Muscle of back (tissue), 11 donors: ENCODE measurements around the gene TTC28. TPM values are rescaled to one million over a fixed set of nuclear protein-coding genes. Genes with fewer than 3 reads are reported as not detected.

Source experiments
- DNase-seq, 3 donors: peaks; one replicate each; pipeline versions ENCODE4 v3.0.0 to v3.0.0-alpha.2; 2013
- polyA plus RNA-seq, 10 donors: library from polyadenylated mRNA; unstranded; fragments of 120-200 nt; gene quantifications; one replicate each; pipeline ENCODE4 v1.2.1, GENCODE V29; 2013; ENCODE audit not compliant: insufficient read length in 10 of 10

The TTC28 gene
- polyA plus RNA-seq, 10 donors, result 21.0 to 29.9 (median 24.9) TPM

DNA sequence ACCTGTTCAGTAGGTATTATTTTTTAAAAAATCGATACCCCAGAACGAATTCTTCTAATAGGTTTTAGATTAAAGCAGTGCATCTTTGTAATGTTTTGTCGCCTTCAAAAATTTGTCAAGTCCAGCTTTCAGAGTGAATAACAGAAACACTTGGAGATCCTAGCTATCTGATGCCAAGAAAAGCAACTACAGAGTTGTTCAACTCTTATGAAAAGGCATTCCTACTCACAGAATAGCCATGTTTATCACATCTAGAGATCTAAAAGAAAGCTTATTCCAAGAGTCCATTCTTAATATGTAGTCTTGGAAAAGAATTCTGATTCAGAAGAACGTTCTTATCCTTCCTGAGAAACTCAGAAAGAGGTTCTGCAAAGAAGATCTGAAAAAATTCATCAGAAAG lies 268.5 kb downstream of the TTC28 start:
- no peak for DNase-seq

DNA sequence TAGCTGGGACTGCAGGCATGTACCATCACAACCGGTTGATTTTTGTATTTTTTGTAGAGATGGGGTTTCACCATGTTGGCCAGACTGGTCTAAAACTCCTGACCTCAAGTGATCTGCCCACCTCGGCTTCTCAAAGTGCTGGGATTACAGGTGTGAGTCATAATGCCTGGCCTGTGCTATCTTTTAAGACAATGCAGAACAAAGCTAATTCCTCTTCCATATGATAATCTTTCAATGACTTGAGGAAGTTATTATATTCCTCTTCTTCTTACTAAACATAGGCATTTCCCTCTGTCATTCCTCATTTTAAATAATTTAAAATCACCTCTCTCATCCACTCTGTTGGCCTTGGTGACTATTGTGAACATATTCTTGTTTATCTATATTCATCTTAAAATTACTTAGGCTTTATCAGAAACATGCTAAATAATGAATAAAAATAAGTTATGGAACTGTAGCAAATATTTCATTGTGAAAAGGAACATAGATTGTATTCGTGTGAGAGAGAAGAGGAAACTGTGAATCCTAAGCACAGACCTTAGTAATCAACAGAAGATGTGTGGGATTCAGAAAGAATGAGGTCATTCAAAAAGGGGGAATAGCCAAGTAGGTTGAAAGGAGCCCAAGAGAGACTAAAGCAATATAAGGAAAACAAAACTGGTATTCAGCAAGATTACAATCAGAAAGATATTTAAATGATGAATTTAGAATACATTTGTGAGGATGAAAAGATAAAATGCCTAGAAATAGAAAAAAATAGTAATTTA lies 269.4 kb downstream of the TTC28 start:
- DNase-seq, result peak in 2 of 3 donors; percentile 59 to 75

DNA sequence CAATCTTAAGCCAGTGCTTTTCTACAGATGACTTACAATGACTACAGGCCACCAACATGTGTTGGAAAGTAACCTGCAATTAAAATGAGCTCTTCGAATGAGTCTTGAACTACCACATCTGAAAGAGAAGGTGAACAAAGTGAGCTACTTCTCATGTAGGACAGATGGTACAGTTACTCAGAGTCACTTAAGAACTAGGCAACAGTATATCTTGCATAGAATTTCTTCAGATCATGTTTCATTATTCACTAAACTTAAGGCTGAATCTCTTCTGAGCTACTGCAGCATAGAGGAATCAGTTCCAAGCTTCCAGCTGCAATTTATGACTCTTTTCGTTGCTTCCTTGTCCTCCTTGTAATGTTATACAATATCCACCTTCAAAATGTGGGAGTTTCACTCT lies 270.9 kb downstream of the TTC28 start:
- peak in 1 of 3 donors; percentile 72 for DNase-seq

DNA sequence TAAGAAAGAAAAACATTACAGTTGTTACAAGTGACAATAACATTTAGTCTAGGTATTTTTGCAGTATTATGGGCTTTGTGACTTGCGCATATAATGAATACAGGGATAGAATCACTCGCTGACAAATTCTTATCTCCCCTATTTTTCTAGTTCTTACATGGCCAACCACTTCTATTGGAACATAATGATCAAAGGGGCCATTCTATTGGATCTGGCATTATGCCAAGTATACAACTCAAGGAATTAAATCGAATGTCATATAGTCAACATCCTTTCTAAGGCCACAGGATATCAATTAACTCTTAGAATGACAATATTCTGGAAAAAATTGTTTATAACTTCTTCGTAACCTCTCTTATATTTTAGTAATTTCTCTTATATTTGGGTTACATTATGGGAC lies 272.0 kb downstream of the TTC28 start:
- DNase-seq, result no peak

DNA sequence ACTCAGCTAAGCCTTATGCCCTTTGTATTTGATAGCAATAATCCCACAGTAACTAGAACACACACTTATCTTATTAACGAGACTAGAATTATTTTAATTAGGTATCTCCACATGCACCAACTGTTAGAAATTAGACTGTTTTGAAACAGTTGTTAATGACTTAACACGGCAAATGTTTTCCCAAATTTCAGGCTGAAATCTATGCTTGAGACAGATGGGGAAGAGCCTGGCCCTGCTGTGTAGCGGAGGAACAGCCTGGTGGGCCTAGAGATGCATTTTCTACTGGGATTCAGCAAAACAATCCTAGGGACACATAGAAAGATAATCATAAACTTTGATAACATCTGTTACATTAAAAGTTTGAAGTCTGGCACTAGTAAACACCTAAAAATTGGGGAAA lies 273.4 kb downstream of the TTC28 start:
- DNase-seq, result no peak

DNA sequence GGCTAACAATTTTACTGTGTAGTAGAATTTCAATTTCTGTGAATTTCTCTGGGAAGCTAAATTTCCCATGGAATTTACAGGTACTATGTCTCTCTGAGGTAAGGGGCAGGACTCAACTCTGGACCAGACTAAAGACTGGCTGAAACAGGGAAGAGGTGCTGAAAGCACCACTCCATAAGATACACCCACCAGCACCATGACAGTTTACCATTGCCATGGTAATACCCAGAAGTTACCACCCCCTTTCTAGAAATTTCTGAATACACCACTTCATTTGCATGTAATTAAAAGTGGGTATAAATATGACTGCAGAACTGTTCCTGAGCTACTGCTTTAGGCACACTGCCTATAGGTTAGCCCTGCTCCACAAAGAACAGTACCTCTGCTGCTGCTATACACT lies 274.1 kb downstream of the TTC28 start:
- no peak for DNase-seq

DNA sequence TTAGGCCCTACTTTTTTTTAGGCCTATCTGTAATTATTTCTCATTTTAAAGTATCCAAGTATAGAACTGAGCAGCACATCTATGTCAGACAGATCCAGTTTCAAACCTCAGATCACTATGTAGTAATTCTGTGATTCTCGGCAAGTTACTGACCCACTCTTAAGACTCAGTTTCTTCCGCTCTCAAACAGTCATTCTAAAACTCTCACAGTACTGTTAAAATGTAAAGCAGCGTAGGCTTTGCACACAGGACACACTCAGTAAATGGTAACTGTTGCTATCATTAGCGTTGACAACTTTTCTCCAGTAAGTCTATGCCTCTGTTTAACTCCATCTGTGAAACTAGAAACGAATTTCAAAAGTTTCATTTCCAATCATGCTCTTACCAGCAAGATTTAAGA lies 277.1 kb downstream of the TTC28 start:
- no peak for DNase-seq

DNA sequence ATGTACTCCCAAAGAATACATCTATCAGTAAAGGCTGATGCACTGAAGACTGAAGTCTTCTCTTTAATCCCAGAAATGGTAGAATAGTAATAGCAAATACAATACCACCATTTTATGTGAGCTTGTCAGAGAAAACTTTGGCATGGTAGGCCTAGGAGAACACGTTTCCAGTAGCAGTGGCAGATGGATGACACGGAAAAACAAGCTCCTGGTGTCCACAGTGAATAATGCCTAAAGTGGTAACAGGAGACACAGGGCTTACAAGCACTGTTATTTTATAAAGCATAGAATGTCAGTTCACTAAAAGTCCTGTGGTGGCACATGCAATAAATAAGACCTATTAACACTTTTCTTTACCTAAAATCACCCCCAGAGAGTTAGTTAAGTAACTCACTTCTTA lies 277.6 kb downstream of the TTC28 start:
- DNase-seq, result no peak

DNA sequence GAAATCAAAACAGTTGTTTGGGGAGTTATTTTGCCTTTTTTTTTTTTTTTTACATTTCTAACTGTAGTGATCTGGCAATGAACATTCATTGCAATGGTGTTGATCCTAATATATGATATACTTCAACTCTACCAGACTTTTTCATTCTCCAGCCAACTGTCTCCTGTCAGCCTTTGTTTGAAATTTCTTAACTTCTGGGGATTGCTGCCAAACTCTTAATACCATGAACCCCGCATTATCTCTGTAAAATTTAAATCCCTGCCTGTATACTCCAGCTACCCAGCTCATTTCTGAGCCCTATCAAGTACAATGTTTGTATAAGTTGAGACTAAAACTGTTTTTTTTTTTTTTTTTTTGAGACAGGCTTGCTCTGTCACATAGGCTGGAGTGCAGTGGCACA lies 280.7 kb downstream of the TTC28 start:
- DNase-seq, result no peak

DNA sequence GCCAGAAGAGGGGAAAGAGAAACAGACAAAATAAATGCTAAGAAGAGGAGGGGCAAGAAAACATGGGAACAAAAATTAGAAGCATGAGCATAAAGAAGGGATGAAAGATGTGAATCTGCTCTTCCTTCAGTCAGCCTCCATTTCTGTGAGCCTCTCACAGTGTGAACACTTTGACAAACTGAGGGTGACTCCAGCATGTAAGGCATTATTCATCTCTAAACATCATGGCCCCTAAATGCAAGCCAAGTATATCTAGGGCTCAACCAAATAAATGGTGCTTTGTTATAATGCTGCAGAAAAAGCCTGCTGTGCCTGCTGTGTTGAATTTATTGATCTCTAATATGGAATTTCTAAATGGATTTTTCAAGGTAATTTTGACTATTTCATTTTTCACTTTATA lies 281.3 kb downstream of the TTC28 start:
- no peak for DNase-seq

DNA sequence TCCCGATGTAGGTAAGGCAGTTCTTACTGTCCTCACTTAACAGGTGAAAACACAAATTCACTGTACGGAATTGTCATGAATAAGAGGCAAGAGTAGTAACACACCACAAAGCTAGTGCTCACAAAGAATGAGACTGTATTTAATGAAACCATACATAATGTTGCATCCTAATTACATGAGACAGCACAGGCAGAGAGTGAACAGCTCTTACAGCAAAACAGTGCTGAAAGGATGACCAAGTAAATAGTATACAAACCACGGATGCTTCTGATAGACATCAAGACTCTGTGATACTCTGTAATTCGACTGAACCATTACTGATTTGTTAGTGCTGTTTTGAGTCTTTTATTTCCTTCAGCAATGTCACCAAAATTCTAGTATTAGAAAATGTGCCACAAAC lies 282.3 kb downstream of the TTC28 start:
- DNase-seq, result no peak

DNA sequence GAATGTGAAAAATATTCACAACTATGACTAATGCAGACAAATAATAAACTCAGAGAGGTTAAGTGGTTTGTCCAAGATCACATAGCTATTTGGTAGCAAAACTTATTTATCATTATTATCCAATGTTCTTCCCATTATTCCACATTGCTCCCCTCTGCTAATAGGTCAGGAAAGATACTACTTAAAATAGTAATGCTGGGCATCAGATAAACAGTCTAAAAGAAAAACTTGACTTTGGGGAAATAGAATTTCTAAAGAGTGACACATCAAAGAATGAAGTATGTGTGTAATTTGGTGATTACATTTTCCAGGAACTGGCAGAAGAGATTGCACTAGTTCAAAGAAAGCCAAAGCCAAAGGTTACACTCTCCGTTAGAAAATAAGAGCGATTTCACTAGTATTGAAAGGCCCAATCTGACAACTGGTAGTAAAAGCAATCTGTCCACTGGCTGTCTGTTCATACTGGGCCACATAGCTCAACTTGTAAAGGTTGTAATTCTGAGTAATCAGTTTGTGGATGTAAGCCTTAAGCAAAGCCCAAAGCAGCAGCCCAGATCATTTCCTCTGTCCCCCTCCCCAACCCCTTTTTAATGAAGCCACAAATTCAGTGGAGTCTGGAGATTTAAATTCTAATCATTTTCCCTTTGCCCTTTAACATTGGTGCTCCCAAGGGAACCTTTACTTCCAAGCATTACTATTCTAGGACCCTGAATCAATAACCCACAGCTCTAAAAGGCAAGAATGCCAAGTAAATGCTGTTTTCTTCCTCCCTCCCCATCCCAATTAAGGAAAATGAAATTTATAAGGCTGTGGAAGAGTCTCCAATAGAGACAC lies 283.5 kb downstream of the TTC28 start:
- DNase-seq, result no peak

DNA sequence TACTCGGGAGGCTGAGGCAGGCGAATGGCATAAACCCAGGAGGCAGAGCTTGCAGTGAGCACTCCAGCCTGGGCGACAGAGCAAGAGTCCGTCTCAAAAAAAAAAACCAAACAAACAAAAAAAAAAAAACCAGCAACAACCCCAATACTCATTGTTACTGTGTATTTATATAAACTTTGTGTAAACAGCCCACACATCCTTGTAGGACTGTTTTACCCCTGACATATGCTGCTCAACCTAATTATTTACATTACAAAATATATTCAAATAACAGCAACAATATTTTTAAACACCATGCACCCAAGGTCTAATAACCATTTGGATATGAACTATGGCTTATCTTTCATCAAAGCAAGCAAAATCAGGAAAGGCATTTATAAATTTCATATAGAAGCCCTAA lies 284.1 kb downstream of the TTC28 start:
- no peak for DNase-seq

DNA sequence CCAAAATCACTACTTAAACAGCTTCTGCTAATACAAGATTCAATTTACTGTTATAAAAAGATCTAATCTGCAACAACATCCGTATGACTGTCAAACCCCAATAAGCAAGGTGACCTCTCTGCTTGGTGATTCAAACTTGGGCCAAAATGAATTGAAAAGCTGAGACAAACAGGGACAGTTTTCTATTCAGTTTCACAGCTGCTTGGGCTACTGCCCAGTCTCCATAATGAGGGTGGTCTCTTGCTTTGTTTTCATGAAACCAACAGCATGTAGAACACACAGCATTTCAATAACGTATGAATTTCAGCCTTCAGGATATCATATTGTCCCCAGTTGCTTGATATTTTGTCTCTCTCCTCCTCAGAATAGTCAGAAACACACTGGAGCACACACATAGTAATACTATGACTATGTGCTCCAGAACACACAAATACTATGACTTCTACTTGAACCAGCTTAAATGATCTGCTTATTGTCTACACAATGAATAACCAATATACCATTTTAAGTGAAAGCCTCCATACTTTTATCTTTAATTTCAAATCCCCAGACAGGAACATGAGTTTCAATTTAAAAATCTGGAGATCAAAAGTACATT lies 285.0 kb downstream of the TTC28 start:
- DNase-seq, result peak in 2 of 3 donors; percentile 40 to 80

DNA sequence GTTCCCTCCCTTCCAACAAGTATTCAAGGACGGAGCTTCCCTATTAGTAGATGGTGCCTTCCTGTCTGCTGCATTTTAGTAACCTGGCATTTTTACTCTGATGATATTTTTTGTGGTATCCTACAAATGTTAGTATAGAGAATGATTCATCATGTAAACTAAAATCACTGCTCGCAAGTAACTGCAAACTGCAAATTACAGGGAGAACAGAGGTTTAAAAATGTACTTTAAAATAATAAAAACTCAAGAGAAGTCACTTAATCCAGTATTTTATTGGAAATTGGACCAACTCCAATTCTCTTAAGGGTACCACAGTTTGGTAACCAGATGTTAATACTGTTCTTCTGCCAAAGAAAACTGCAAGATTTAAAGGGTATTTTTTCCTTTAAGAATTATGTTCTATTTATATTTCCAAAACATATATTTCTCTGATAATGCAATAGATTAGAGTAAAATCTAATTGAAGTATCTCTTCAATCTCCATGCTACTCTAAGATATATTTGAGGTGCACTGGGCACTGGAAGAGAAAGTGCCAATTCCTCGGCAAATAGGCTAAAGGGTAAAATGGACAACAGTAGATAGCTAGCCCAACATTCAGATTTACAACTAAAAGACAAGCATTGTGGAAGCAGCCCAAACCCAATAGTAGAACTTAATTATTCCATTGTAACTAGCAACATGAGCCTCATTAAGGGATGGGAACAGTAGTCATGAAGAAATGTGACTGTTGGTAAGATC lies 298.0 kb downstream of the TTC28 start:
- peak in 1 of 3 donors; percentile 22 for DNase-seq

DNA sequence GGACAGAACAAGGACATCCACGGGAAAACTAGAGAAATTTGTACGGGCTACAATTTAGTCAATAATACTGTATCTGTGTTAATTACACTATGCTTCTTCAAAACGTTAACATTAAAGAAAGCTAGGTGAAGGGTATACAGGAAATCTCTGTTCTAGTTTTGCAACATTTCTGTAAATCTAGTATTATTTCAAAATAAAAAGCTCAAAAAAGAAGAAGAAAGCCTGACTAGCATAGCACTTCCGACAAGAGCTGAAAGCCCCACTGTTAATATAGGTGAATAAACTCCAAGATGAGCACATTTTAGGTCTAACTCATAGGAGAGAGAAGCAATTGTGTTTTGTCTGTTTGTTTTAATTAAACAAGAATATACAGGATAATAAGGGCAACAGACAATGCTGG lies 299.7 kb downstream of the TTC28 start:
- DNase-seq, result no peak

DNA sequence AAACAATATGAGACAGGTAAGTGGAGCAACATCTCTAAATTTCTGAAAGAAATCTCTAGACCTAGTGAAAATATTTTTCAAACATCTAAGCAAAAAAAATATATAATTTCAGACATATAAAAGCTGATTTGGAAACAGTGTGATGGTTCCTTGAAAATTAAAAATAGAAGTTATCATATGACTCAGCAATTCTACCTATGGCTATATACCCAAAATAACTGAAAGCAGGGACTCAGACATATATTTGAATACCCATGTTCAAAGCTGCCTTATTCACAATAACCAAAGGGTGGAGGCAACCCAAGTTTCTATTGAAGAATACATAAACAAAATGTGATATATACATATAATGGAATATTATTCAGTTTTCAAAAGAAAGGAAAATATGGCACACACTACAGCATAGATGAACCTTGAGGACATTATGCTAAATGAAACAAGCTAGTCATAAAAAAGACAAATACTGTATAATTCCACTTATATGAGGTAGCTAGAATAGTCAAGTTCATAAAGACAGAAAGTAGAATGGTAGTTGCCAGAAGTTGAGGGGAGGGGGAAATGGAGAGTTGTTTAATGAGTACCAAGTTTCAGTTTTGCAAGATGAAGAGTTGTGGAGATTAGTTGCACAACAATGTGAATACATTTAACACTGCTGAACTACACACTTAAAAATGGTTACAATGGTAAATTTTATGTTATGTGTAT lies 300.4 kb downstream of the TTC28 start:
- DNase-seq, result no peak

DNA sequence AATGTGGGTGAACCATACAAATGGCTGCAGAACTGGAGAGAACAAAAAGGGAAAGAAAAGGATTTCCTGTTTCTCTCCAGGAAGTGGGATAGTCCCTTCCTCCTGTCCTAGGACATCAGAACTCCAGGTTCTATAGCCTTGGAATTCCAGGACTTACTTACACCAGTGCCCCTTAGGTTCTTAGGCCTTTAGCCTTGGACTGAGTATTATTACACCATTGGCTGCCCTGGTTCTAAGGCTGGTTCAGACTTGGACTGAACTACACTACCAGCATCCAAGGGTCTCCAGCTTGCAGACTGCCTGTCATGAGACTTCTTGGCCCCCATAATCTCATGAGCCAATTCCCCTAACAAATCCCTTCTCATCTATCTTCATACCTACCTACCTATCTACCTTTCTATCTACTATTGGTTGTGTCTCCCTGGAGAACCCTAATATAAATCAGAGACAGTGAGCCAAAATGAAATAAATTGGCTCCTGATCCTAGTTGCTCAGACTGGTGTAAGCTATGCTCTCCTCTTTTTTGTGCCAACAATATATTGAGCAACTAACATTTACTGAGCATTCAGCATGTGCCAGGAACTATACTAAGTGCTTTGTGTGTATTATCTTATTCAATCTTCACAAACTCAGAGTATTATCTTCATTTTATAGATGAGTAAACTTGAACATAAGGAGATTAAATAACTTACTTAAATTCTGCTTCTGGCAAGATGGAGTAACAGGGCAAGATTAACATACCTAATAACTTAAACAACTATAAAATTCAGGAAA lies 303.7 kb downstream of the TTC28 start:
- DNase-seq, result no peak

DNA sequence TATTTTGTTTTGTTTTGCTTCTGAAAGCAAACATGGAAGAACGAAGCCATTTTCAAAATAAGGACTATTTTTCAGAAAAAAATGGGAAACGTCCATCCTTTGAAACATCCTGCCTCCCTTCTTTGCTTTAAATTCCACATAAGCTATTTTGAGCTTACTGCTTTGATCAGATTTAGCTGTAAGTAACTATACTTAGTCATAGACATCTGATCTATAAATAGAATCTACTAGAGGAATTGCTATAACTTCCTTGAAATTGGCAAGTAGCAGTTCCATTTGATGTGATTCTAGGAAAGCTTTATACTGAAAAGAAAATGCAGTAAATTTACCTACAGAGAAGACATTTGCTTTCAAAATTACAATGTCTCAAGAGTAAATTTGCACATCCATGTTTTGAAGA lies 305.8 kb downstream of the TTC28 start:
- peak; percentile 23 to 41 (median 31) for DNase-seq

DNA sequence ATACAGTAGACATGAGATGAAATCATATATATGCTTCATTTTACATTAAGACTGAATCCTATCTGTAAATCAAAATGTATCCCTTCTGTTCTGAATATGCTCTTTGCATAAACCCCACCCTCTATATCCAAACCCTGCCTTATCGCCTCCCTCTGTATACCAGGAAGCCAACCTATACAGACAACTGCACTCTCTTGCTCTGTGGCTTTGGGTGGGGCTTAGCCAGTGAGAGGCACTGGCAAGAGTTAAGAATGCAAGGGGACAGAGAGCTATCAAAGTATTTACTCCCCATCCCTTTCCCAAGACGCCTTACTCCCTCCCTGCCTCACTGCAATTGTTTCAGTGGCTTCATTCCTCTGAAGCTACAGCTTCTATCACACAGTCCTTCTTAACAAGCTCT lies 309.8 kb downstream of the TTC28 start:
- DNase-seq, result no peak

DNA sequence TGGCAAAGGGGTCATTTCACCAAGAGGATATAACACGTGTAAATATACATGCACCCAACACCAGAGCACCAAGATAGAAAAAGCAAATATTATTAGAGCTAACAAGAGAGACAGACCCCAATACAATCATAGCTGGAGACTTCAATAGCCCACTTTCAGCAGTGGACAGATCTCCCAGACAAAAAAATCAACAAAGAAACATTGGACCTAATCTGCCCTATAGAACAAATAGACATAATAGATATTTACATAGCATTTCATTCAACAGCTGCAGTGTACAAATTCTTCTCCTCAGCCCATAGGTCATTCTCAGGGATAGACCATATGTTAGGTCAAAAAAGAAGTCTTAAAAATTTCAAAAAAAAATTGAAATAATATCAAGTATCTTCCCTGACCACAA lies 312.8 kb downstream of the TTC28 start:
- no peak for DNase-seq
